Skeletal muscle tissue (tissue), 4 donors: ENCODE data around the gene C22orf23. TPM values are rescaled to one million over a fixed set of nuclear protein-coding genes. Genes with fewer than 3 reads are reported as not detected.

Experiments
- H3K27ac ChIP-seq: one replicate; pipeline ENCODE4 v1.7.0; 2013; ENCODE audit warnings: mild to moderate bottlenecking, low read depth, low read length, inconsistent platforms
- H3K27me3 ChIP-seq, 3 donors: one replicate each; pipeline ENCODE4 v1.7.0; 2013; ENCODE audit warnings: low read length in 3 of 3; ENCODE audit not compliant: control insufficient read depth in 3 of 3, insufficient read depth in 3 of 3
- H3K36me3 ChIP-seq, 3 donors: one replicate each; pipeline ENCODE4 v1.7.0; 2013; ENCODE audit warnings: low read length in 3 of 3; ENCODE audit not compliant: control insufficient read depth in 3 of 3, insufficient read depth in 3 of 3
- H3K4me1 ChIP-seq, 3 donors: one replicate each; pipeline ENCODE4 v1.7.0; 2013; ENCODE audit warnings: low read length in 3 of 3, mild to moderate bottlenecking in 3 of 3; ENCODE audit not compliant: control insufficient read depth in 3 of 3, insufficient read depth in 3 of 3
- H3K4me3 ChIP-seq, 3 donors: one replicate each; pipeline ENCODE4 v1.7.0; 2013; ENCODE audit warnings: low read length in 3 of 3
- H3K9ac ChIP-seq, 3 donors: one replicate each; pipeline ENCODE4 v1.7.0; 2013; ENCODE audit warnings: low read length in 3 of 3, mild to moderate bottlenecking in 3 of 3, moderate library complexity in 2 of 3, low read depth in 1 of 3
- H3K9me3 ChIP-seq, 3 donors: one replicate each; pipeline ENCODE4 v1.7.0; 2013; ENCODE audit warnings: low read length in 3 of 3; ENCODE audit not compliant: control insufficient read depth in 3 of 3
- total RNA-seq: library from RNA; depleted of rRNA; stranded (reverse); fragments of >200 nt; gene quantifications from one replicate; pipeline ENCODE4 v1.2.3, GENCODE V29; 2014
- donor health status: Osteomylitis.

C22orf23 gene
- total RNA-seq, 1 donor from 2014 or later = 0.52 TPM

- Histone ChIP-seq H3K9ac (no peak overlapping the region), H3K36me3 (peaks cover 0 to 3% (median 2%) of the 10 kb centered on the region in 3 donors), H3K27ac (no peak overlapping the region), H3K9me3 (no peaks in the 10 kb centered on the region), H3K4me1 (no peaks in the 10 kb centered on the region), H3K27me3 (no peaks in the 10 kb centered on the region), H3K4me3 (no peak overlapping the region)
These were observed 38.5 kb upstream of the C22orf23 start for GRCh38 chr22:37991731-37992442.

- H3K27me3 ChIP-seq = no peaks in the 10 kb centered on the region
- peaks cover 0 to 6% (median 3%) of the 10 kb centered on the region in 3 donors for H3K36me3 ChIP-seq
- H3K27ac ChIP-seq = no peak overlapping the region
- no peaks in the 10 kb centered on the region for H3K9me3 ChIP-seq
- no peaks in the 10 kb centered on the region for H3K4me1 ChIP-seq
- no peak overlapping the region for H3K9ac ChIP-seq
- no peak overlapping the region for H3K4me3 ChIP-seq
These were observed 37.5 kb upstream of the C22orf23 start for GRCh38 chr22:37990862-37991261.

GRCh38 chr22:37990301-37990700, 36.9 kb upstream of the C22orf23 start:
- Histone ChIP-seq H3K27me3 (no peaks in the 10 kb centered on the region), H3K9me3 (no peaks in the 10 kb centered on the region), H3K36me3 (peaks cover 0 to 6% (median 3%) of the 10 kb centered on the region in 3 donors), H3K9ac (no peak overlapping the region), H3K27ac (no peak overlapping the region), H3K4me1 (no peaks in the 10 kb centered on the region), H3K4me3 (no peak overlapping the region)

GRCh38 chr22:37989146-37990045, 36.0 kb upstream of the C22orf23 start:
- H3K9ac ChIP-seq = no peak overlapping the region
- peaks cover 0 to 6% (median 3%) of the 10 kb centered on the region in 3 donors for H3K36me3 ChIP-seq
- H3K4me3 ChIP-seq = no peak overlapping the region
- no peaks in the 10 kb centered on the region for H3K4me1 ChIP-seq
- H3K27ac ChIP-seq = no peak overlapping the region
- no peaks in the 10 kb centered on the region for H3K27me3 ChIP-seq
- no peaks in the 10 kb centered on the region for H3K9me3 ChIP-seq

- H3K27ac ChIP-seq = no peak overlapping the region
- peaks cover 0 to 6% (median 3%) of the 10 kb centered on the region in 3 donors for H3K36me3 ChIP-seq
- H3K9ac ChIP-seq = no peak overlapping the region
- peaks cover 0 to 4% (median 2%) of the 10 kb centered on the region in 3 donors for H3K4me1 ChIP-seq
- H3K27me3 ChIP-seq = no peaks in the 10 kb centered on the region
- H3K4me3 ChIP-seq = no peak overlapping the region
- no peaks in the 10 kb centered on the region for H3K9me3 ChIP-seq
These were observed 33.0 kb upstream of the C22orf23 start for GRCh38 chr22:37986371-37986770.

GRCh38 chr22:37985751-37986281, 32.4 kb upstream of the C22orf23 start:
- Histone ChIP-seq H3K4me3 (no peak overlapping the region), H3K27ac (no peak overlapping the region), H3K27me3 (no peaks in the 10 kb centered on the region), H3K36me3 (peaks cover 0 to 6% (median 3%) of the 10 kb centered on the region in 3 donors), H3K9ac (no peak overlapping the region), H3K4me1 (peaks cover 0 to 6% (median 6%) of the 10 kb centered on the region in 3 donors), H3K9me3 (no peaks in the 10 kb centered on the region)

GRCh38 chr22:37985050-37985585, 31.7 kb upstream of the C22orf23 start:
- peaks cover 0 to 6% (median 3%) of the 10 kb centered on the region in 3 donors for H3K36me3 ChIP-seq
- peaks cover 0 to 9% (median 6%) of the 10 kb centered on the region in 3 donors for H3K4me1 ChIP-seq
- no peaks in the 10 kb centered on the region for H3K9me3 ChIP-seq
- no peak overlapping the region for H3K4me3 ChIP-seq
- H3K9ac ChIP-seq = no peak overlapping the region
- H3K27me3 ChIP-seq = no peaks in the 10 kb centered on the region
- H3K27ac ChIP-seq = no peak overlapping the region

- Histone ChIP-seq H3K9ac (no peak within 1 kb of the TSS), H3K27ac (no peak within 1 kb of the TSS), H3K4me1 (peaks cover 0 to 9% (median 9%) of the 10 kb centered on the region in 3 donors), H3K4me3 (no peak within 1 kb of the TSS), H3K36me3 (peaks cover 0 to 6% (median 3%) of the 10 kb centered on the region in 3 donors), H3K27me3 (no peaks in the 10 kb centered on the region), H3K9me3 (no peaks in the 10 kb centered on the region)
These were observed 30.7 kb upstream of the C22orf23 start, which contains the start of gene SOX10 for GRCh38 chr22:37983860-37984791. SOX10 (minus strand) TSS chr22:37984555; CDS start chr22:37983784, 771 bp downstream.
